Fibroblast of skin of back (primary cell): ENCODE data around the gene TOMM20.
"Not testable (repeated sequence)": the region's sequence is repeated elsewhere in the genome, so short reads cannot be mapped to it uniquely, and the experiment has no call there.

ENCODE experiments used
- DNase-seq: peaks from one replicate; pipeline ENCODE4 v3.0.0-alpha.2; 2013

Gene TOMM20

GRCh38 chr1:235101558-235102258 is 26.9 kb downstream of the TOMM20 start:
- no peak for DNase-seq

GRCh38 chr1:235100194-235100772 is 28.4 kb downstream of the TOMM20 start:
- DNase-seq = no peak

GRCh38 chr1:235098991-235099390 is 29.6 kb downstream of the TOMM20 start:
- no peak for DNase-seq

GRCh38 chr1:235098547-235098946 is 30.1 kb downstream of the TOMM20 start:
- no peak for DNase-seq

GRCh38 chr1:235097501-235097900 is 31.1 kb downstream of the TOMM20 start:
- not testable (repeated sequence) for DNase-seq

- no peak for DNase-seq
Measured at GRCh38 chr1:235095938-235096562, 32.6 kb downstream of the TOMM20 start.

GRCh38 chr1:235093696-235094592 is 34.7 kb downstream of the TOMM20 start:
- DNase-seq = peak; percentile 53

GRCh38 chr1:235093013-235093695 is 35.5 kb downstream of the TOMM20 start:
- DNase-seq = peak; percentile 73

- DNase-seq = not testable (repeated sequence)
Measured at GRCh38 chr1:235092415-235092814, 36.2 kb downstream of the TOMM20 start.

- DNase-seq = not testable (repeated sequence)
Measured at GRCh38 chr1:235092045-235092406, 36.6 kb downstream of the TOMM20 start.

- not testable (repeated sequence) for DNase-seq
Measured at GRCh38 chr1:235091319-235092044, 37.2 kb downstream of the TOMM20 start.

GRCh38 chr1:235090406-235091069 is 38.1 kb downstream of the TOMM20 start:
- DNase-seq = peak; percentile 65

GRCh38 chr1:235088907-235089306 is 39.7 kb downstream of the TOMM20 start:
- DNase-seq = no peak

- DNase-seq = no peak
Measured at GRCh38 chr1:235088430-235088829, 40.2 kb downstream of the TOMM20 start.

GRCh38 chr1:235087906-235088305 is 40.7 kb downstream of the TOMM20 start:
- DNase-seq = no peak

GRCh38 chr1:235085411-235086117 is 43.1 kb downstream of the TOMM20 start:
- DNase-seq = not testable (repeated sequence)

GRCh38 chr1:235080788-235081187 is 47.8 kb downstream of the TOMM20 start:
- DNase-seq = not testable (repeated sequence)

GRCh38 chr1:235080297-235080657 is 48.4 kb downstream of the TOMM20 start:
- not testable (repeated sequence) for DNase-seq

GRCh38 chr1:235079443-235080296 is 49.0 kb downstream of the TOMM20 start:
- DNase-seq = no peak
